ENCODE data around the gene PLXNA2.

Gene PLXNA2

DNA sequence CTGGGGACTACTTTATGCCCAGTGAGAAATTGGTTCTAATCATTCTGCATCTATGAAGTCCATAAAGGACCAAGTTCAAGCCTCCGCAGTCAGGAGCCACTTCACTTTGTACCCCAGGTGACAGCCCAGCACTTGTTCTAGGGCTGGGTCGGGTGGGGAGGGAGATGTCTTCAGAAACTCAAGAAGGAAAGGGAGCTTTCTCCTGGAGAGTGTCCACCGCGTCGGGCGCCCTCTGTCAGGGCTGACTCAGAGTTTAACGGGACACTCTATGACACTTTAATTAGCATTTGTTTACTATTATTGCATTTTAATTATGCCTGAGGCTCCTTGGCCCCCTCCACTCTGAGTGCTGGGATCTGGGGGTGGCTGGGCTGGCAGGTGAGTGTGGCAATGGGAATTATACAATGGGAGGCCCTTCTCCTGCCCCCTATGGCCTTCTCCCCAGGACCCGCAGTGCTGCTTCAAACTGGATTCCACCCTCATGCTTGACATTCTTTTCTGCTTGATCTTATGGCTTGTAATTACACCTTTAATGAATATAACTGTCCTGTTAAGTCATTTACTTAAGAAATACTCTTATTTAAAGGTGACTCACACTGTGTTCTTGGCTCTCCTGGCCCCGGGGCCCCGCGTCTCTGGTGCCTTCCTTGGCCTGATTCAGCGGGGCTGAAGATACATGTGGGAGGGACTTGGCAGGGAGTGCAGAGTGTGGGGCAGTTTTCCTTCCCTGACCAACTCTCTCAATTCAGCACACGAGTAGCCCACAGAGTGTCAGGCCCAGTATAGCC, 136.6 kb downstream of the PLXNA2 start:
- in situ Hi-C loops (cut with MboI; ENCODE audit: low sequenced_read_pairs): no loop called here

- in situ Hi-C loops (cut with MboI; ENCODE audit: low sequenced_read_pairs): no loop called here
These were observed 138.0 kb downstream of the PLXNA2 start for GRCh38 chr1:208106218-208106617.

GRCh38 chr1:208105756-208106155, 138.4 kb downstream of the PLXNA2 start:
- in situ Hi-C loops (cut with MboI; ENCODE audit: low sequenced_read_pairs): no loop called here

GRCh38 chr1:208103597-208104513, 140.3 kb downstream of the PLXNA2 start:
- in situ Hi-C loops (cut with MboI; ENCODE audit: low sequenced_read_pairs): no loop called here

DNA sequence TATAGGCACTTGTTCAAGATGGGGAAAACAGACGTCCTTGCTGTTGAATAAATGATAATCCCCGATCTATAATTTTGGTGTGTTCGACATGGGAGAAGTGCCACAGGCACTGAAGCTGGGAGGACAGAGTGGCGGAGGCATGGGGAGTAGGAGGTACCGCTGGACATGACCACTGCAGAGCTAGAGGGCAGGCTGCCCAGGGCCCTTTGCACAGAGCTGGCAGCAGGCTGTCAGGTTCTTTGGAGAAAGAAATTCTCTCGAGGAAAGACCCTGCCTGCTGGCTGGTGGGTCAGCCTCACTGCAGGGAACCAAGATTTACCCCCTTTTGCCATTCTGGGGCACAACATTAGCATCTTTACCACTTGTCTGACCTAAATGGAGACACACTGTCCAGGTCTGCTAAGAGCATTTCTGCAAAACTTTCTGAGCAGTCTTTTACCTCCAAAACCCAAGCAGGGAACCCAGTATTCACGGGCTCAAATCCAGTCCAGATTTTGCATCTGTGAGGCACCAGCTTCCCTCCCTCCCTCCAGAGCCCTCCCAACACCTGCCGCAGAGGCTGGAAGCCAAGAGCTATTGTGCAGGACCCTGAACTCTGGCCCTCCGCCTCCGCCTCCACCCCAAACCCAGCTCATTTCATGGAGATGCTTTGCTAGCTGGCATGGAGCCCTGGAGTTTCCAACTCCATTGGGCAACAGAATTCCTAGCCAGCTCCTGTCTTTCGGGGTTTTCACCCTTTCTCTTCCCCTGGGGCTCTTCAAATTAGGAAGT, 142.3 kb downstream of the PLXNA2 start:
- in situ Hi-C loops (cut with MboI; ENCODE audit: low sequenced_read_pairs): no loop called here

DNA sequence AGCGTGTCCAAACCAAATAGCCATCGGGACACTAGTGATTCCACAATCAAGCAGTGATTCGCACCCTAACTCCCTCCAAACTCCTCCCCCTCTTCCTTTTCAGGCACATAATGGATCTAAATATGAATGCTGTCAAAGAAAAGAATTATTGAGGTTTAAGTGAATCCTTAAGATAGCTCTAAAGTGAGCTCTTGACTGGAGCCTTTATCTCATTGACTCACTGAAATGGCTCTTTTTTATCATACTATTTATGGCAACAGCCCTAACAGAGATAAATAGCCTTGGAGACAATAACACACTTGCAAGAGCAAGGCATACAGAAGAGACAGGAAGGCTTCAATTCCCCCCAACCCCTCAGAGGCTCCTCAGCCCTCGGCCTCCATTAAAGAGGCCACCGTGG, 143.3 kb downstream of the PLXNA2 start:
- in situ Hi-C loops (cut with MboI; ENCODE audit: low sequenced_read_pairs): no loop called here

GRCh38 chr1:208100106-208100505, 144.1 kb downstream of the PLXNA2 start:
- in situ Hi-C loops (cut with MboI; ENCODE audit: low sequenced_read_pairs): no loop called here

DNA sequence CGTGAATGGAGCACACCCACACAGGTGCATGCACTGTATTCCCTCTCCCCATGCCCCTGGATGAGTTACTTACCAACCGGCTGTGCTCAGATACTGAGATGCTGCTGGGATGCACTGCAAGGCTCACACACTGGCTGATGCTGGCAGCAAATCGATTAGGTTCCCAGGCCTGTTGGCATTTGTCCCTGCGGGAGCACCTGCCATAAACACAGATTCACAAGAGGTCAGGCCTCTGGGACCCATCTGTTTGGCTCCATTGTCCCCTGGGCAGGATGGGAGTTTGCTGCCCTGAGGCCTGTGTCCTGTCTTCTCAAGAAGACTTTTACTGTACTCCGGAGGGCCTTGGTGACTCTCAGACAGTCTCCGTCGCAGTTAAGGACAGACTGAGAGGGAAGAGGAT, 145.4 kb downstream of the PLXNA2 start:
- in situ Hi-C loops (cut with MboI; ENCODE audit: low sequenced_read_pairs): no loop called here

DNA sequence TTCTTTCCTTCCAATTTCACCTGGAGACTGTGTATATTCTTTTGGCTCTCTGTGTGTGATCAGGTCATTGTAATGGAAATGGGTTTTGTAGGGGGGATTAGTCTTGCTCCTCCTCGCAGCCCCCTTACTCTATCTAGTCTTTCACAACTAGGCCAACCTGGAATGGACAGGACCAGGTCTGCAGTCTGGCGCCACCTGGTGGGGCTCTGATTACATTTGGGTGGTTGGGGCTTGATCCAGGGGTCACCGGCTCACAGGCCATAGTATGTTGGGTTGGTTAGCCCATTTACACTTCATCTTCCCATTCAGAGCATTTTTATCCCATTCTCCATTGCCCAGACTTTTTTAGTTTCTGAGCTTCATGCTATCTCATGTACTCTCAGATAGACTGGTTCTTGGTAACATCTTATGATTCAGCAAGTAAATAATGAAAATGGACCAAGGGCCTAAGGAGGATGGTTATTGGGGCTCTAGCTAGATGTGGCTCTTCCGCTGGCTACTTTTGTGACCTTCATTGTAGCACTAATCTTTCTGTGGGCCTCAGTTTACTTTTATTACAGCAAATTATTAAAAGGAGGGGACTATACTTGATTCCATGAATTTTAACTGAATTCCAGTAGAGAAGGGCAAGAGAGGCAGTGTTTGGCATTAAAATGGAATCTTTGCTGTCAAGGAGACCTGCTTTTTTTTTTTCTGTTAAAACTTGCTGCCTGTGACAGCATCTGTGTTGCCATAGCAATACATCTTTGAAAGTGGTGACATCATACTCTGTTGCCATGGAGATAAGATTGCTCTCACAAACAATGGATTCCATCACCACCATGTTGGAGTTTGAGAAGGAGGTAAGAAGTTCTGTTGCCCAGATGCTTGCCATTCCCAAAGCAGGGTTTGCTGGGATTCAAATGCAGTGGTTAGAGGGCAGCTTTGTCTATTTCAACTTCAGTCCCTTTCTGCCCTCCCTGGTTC, 150.1 kb downstream of the PLXNA2 start:
- in situ Hi-C loops (cut with MboI; ENCODE audit: low sequenced_read_pairs): no loop called here

GRCh38 chr1:208093046-208093445, 151.1 kb downstream of the PLXNA2 start:
- in situ Hi-C loops (cut with MboI; ENCODE audit: low sequenced_read_pairs): no loop called here

GRCh38 chr1:208090388-208091301, 153.5 kb downstream of the PLXNA2 start:
- in situ Hi-C loops (cut with MboI; ENCODE audit: low sequenced_read_pairs): no loop called here

DNA sequence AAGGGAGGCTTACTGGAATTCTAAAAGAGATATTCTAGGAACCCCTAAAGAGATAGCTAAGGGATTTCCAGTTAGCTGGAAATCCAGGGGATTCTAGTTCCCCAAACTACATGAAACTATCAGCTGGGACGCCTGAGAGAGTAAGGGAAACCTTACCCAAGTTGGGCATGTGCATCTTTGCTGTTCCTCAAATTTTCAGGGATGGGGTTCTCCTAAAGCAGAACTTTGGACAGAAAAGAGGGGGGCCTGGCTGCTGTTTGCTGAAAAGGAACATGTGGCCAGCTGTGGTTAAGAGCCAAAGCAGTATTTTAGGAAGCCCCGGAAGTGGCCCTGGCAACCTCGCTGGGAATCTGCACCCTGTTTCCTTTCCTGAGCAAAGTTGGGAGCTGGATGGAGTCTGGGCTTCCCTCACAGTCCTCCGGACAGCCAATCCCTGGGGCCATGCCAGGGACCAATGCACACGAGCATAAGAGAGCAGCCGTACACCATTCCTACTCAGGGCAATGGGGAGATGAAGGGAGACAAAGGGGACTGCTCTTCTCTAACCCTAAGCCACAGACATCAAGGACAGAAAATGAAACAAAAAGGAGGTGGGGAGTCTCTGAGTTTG, 154.3 kb downstream of the PLXNA2 start:
- in situ Hi-C loops (cut with MboI; ENCODE audit: low sequenced_read_pairs): no loop called here

DNA sequence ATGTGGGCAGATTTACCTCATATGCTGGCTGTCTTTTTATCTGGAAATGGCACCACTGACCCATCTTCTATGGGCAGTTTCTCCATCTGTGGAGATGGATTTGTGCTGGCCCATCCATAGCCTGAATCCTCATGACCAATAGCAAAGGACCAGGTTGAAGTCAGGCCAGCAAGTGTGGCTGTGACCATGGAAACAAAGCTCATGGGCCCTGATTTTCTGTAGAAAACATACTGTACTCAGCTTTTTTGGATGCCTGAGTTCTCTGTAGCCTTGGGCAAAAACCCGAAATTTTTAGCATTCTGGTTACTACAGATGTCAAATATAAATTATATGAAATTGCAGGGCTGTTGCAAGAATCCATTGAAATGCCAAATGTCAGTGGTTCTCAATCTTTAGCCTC, 155.0 kb downstream of the PLXNA2 start:
- in situ Hi-C loops (cut with MboI; ENCODE audit: low sequenced_read_pairs): no loop called here

DNA sequence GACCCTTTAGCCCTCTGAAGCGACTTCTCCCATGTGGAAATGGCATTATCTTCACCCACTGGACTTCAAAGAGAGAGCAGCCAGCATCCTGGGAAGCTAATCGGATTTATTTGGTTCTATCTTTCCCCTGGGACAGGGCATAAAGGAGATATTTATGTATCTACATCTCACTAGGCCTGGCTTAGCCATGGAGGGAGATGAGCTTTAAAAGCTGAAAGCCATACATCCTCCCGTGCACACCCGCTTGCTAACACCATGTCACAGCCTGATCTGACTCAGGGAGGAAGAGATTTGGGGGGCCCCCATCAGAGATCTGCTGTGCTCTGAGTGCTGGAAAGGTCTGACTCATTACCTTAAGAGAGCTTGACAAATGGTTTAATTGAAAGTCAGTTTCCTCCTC, 155.9 kb downstream of the PLXNA2 start:
- in situ Hi-C loops (cut with MboI; ENCODE audit: low sequenced_read_pairs): no loop called here

DNA sequence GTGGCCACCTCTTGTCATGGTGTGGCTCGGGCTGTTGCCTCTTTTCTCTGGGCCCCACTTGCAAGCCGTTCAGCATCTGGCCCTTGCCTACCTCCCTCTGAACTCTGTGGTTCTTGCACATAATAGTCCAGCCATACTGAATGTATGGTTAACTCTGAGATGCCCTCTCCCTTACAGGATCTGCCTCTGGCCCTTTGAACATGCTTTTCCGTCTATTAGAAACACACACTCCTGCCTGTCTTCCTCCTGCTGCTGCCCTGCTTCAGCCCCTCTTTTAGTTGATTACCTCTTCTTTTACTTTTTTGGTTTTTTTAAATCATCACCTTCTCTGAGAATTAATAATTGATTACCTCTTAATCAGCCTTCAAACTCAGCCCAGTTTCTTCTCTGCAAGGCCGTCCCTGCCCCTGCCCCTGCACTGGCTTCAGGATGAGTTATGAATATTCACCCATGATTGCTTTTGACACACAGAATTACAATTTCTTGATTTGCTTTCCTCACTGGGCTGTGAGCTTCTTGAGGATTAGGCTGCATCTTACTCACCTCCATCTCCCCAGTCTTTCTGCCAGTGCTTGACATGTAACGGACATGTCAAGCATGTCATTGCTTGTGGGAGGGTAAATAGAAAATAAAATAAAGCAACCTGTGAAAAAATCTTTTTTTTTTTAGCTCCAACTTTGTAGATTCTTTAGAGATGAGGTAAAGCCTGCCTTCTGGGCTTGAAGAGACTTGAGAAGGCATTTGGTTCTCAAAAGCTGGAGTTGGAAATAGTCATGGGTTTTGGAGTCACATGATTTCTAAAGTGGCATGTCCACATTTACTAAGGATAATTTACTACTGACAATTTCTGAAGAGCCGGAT, 158.3 kb downstream of the PLXNA2 start:
- in situ Hi-C loops (cut with MboI; ENCODE audit: low sequenced_read_pairs): no loop called here

- in situ Hi-C loops (cut with MboI; ENCODE audit: low sequenced_read_pairs): no loop called here
These were observed 159.4 kb downstream of the PLXNA2 start for GRCh38 chr1:208084764-208085163.

DNA sequence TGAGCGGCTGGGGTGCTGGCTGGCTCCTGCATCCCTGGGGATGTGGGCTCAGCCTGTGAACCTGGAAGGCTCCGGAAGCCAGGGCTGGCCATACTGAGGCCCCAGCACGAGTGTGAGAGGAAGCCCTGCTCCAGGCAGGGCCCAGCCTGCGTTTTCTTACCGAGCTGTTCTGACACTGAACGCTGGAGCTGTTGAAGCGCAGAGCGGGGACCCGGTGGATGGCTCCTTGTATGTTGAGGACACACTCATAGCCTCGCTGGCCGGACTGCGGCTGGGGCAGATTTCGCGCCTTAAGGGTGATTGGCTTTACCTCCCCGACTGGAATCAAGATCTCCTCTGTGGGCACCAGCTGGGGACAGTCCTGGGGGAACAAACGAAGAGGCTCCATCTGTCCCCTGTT, 160.0 kb downstream of the PLXNA2 start:
- in situ Hi-C loops (cut with MboI; ENCODE audit: low sequenced_read_pairs): no loop called here

GRCh38 chr1:208083715-208084085, 160.5 kb downstream of the PLXNA2 start:
- in situ Hi-C loops (cut with MboI; ENCODE audit: low sequenced_read_pairs): no loop called here
